IPS-11a (cell line): ENCODE data around the gene CHM.

Experiments used
- H3K4me3 ChIP-seq: one replicate; pipeline ENCODE4 v1.5.1; 2013; ENCODE audit warnings: low read depth, low read length, control low read depth

CHM gene

DNA sequence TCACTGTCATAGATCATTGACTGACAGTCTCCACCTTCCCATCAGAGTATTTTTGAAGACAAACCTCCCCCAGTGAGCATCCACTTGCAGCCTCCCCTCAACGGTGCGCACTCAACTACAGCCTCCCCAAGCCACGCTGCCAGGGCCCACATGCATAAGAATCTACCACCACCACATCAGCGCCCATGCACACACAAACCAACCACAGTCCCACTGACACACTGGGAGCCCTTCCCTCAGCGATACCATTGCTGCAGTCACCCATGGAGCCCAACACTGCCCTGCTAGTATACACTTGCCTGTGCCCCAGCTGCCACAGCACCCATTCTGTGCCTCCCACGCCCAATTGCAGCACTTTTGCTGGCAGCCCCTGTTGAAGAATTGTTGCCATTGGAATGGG is 132.9 kb downstream of the CHM start:
- no peak overlapping the region for H3K4me3 ChIP-seq

DNA sequence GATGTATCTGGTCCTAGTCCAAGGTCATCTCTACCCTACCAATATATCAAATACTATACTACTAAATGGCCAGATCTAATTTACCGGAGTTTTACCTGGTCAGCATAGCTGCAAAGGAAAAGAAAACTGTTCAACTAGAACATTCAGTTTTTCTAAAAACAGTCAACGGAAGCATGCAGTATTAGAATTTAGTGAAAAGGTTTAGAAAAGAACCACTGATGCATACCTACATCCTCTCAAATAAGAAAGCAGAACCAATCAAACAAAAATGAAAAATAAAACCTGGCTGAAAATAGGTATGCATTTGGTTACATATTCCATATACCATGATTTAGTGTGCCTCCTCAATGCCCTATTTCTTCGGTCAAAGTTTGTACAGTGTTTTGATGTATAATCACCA is 140.0 kb downstream of the CHM start:
- no peak overlapping the region for H3K4me3 ChIP-seq

DNA sequence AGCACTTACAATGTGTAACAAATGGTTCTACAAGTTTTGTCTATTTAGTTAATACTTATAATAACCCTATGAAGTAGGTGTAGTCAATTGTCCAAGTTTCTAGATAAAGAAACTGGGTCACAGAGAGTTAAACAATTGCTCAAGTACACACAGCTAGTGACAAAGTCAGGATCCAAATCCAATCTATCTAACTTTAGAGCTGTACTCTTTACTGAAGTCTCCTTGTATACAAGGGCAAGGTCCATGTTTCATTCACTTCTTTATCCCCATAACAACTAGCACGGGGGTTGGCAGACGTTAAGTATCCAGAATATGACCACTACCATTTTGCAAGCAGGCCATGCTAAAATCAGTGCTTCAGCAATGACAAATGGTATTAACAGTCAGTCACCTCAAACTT is 141.0 kb downstream of the CHM start:
- H3K4me3 ChIP-seq = no peak overlapping the region

DNA sequence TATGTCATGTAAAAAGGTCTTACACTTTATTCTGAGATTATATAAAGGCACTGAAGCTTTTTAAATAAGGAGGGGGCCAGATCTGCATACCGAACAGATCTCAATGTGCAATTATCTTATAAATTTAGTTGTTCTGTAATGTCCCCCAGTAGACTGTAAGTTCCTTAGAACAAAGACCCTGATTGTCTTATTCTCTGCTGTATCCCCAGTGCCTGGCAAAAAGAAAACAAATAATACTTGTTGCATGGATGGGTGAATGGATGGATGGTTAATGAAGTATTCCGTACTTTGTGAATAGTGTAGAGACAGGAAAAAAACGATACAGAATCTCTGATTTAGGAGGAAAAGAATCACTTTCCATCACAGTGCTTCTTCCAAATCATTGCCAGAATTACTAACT is 141.5 kb downstream of the CHM start:
- H3K4me3 ChIP-seq = no peak overlapping the region

DNA sequence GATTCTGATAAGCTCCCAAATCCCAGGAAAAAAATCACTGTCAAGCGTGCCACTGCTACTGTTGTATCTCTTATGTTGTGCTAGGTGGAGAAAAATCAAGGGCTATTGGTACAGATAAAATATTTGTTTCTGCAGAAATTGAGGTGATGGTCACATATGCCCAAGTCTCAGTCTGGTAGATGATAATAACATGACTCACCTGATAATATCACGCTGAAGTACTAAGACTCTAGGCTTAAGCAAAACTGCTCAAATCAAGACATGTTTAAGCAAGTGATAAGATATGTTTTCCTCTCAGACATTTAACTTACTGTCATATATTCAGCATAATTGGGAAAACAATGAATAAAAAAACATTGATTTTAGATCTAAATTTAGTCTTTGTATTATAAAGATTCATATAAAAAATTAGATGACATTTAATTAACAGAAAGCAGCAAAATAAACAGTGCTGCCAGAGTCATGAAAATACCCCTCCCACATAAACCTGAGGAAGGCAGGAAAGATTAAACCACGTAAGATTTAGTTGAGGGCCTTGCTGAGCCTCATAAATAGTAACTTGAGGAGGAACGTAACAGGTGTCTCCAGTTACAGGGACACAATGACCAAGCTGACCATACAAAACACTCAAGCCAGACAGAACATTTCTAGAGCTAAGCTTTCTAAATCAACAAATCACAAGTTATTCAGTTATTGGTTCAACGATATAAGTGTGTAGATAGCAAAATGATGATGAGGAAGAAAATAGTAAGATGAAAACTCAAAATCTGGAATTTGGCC is 143.5 kb downstream of the CHM start:
- no peak overlapping the region for H3K4me3 ChIP-seq

DNA sequence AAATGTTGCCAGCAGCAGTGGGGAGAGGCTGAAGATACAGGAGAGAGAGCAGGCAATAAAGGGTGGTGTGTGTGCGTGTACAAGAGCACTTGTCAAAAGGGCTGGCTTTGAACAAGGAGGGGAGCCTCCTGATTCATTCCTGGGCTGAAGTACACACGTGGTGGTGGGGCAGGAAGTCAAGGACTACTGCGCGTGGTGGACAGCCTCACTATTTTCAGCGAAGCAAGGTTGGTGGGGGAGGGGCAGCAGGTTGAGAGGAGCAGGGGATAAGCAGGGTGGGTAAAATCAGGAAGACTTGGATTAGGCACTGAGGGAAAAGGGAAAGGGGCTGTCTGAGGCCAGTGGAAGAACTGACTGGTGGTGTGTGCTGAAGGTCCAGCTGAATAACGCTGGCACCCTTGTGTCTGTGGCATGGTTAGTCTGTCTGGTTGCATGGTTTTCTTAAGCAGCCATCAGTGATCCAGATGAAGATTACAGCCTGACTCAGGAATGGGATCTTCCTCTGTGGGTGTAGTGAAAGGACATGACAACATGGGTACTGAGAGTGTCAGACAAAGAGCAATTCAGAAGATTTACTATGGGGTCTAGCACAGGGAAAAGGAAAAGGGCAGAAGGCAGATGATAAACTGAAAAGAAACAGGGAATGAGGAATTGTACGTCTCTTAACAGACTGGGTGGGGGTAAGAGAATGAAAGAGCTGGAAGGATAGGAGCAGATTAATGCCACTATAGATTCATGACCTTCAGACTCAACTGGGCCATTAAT is 149.8 kb downstream of the CHM start:
- no peak overlapping the region for H3K4me3 ChIP-seq

DNA sequence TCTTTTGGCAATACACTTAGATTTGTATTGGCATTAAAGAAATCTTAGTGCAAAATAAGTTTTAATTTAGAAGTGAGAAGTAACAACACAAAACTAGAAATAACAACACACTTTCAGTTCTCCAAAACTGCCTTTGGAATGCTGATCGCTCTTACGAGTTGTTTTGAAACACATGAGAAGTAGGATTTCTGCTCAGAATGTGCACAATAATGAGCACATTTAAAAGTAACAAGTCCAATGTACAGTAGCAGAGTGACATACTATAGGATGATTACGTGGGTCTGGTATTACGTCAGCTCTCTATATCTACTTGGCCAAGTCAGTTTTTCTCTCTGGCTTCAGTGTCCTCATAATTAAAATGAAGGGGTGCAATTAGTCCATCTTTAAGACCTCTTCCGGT is 164.8 kb downstream of the CHM start:
- H3K4me3 ChIP-seq = no peak overlapping the region

DNA sequence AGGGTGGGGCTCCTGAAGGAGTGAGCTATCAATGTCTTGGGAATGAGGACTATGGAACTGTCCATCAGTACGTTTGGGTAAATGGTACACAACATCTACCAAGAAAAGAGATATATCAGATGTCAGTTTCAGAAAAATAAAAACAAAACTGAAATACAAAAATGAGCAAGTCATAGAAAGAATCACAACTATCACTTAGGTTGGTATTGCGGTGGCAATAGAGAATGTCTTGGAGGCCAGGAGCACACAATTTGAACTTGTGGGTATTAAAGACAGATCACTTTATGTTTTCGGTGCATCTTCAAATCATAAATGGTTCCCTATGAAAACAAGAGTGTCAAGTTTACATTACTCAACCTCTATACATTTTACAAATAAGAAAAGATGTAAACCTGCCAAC is 176.8 kb downstream of the CHM start:
- no peak overlapping the region for H3K4me3 ChIP-seq

DNA sequence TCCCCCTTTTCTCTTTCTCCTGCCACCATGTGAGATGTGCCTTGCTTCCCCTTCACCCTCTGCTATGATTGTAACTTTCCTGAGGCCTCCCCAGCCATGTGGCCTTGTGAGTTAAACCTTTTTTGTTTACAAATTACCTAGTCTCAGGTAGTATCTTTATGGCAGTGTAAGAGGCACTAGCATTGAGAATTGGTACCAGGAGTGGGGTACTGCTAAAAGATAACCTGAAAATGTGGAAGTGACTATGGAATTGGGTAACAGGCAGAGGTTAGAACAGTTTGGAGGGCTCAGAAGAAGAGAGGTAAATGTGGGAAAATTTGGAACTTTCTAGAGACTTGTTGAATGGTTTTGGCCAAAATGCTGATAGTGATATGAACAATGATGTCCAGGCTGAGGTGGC is 182.0 kb downstream of the CHM start:
- H3K4me3 ChIP-seq = no peak overlapping the region

DNA sequence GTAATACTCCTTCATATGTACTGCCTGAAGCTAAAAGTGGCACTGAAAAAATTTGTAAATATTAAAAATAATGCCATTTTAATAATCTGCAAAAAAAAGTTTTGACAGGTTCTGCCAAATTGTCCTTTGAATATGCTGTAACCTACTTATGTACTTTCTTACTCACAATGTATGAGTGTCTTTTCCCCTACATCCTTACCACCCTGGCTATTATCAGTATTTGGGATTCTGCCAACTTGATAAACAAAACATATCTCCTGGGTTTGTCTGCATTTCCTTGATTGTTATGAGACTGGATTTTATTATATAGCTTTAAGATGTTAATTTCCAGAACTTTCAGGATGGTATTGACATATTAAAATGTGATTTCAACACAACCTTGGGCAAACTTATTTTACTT is 187.9 kb downstream of the CHM start:
- H3K4me3 ChIP-seq = no peak overlapping the region

DNA sequence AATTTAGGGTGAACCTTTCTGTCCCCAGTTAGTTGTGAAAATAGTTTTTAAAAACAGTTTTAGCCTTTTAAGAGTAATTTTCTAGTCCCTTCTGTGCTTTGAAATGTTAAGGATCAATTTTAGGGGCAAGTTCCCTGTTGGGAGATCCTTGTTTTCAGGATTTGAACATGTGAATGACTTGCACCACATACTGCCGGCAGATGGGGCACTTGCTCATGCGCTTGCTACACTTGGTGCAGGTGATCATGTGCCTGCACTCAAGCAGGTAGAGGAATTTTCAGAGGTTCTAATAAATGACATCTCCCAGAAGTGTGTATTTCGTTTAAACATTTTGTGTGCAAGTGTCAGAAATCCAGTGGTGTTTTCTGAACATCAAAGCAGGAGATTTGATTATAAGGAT is 195.9 kb downstream of the CHM start:
- no peak overlapping the region for H3K4me3 ChIP-seq

DNA sequence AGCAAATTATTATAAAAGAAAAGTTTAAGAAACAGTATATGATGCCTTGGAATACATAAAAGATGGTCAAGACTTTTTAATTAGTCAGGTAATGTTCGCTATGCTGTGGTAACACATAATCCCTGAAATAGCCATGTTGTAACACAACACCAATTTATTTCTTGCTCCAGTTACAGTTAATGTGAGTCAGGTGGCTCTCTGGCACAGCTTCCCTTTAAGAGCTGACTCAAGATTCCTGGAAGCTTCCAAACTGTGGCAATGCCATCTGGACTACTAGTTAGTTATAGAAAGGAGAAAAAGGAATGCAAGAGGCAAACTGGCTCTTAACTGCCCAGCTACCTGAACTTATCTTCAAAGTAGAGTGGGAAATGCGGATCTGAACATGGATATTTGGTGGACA is 210.5 kb downstream of the CHM start:
- no peak overlapping the region for H3K4me3 ChIP-seq

DNA sequence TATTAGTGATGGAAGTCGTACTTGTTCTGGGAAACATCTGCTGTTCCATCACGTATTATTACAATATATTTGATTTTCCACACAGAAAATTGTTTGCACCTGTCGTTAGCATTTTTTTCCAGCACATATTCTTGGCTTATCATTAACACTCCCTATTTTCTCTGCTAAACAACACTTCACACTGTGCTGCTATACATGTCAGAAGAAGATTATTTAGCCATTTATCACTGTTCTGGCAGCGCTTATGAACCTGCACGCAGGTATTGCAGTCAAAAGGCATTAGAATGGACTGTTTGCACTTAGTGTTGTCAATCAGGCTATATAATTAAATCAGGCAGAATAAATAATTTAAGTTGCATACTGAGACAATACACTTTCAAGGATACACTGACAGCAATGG is 218.6 kb downstream of the CHM start:
- no peak overlapping the region for H3K4me3 ChIP-seq

DNA sequence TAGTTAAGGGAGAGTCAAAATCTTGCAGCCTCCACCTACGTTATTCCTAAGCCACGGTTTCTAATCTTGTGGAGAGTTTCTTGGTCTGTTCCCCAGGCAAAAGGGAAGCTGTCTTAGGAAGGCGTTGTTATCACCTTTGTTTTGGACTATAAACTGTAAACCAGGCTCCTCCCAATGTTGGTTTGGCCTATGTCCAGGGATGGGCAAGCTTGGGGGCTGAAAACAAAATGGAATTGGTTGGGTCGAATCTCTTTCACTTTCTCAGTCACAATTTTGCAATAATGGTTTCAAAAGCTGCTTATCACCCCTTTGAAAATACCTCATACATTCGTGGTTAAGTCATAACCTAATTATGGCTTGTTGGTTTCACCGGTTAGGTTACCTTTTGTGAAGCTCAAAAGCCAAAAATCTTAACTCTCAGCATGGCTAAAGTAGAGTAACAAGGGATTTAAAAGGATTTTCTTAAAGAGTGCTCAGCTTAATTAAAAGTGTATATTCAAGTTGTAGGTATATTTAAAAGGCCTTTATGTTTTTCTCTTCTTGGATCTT is 232.1 kb downstream of the CHM start:
- no peak overlapping the region for H3K4me3 ChIP-seq
